Measurements from ENCODE around the gene RPS17. TPM values are rescaled to one million over a fixed set of nuclear protein-coding genes. Genes with fewer than 3 reads are reported as not detected.
"Not testable (repeated sequence)": the region's sequence is repeated elsewhere in the genome, so short reads cannot be mapped to it uniquely, and the experiment has no call there.

The RPS17 gene
- total and polyA plus RNA-seq, 12 donors: 1,210 to 3,062 (median 1,598) TPM

GRCh38 chr15:82530606-82531379, 9.5 kb downstream of the RPS17 start:
- WGBS, 4 donors: 12 to 23% (median 21%) methylated on average over 6 to 10 of the region's 10 CpGs
- H3K4me1 ChIP-seq (replicated peaks in 1 of 2): no peaks in the 10 kb centered on the region
- DNase-seq: peak; percentile 63 to 88 (median 70)
- peaks cover 0 to 7% of the 10 kb centered on the region in 2 donors for H3K36me3 ChIP-seq (replicated peaks in 1 of 2)
- no peak overlapping the region for H3K4me3 ChIP-seq
- H3K27me3 ChIP-seq: no peaks in the 10 kb centered on the region
- H3K27ac ChIP-seq: peak overlapping the region in 1 of 5 donors; percentile 33
- intact Hi-C loops (cut with DNase I): loop anchor here in 1 of 2 donors (10.0 kb wide), 1 partner anchor 474 kb away; no protein-coding TSS in a partner anchor
- H3K9me3 ChIP-seq (replicated peaks in 1 of 3): no peaks in the 10 kb centered on the region
- TF ChIP-seq, protein P1, sequence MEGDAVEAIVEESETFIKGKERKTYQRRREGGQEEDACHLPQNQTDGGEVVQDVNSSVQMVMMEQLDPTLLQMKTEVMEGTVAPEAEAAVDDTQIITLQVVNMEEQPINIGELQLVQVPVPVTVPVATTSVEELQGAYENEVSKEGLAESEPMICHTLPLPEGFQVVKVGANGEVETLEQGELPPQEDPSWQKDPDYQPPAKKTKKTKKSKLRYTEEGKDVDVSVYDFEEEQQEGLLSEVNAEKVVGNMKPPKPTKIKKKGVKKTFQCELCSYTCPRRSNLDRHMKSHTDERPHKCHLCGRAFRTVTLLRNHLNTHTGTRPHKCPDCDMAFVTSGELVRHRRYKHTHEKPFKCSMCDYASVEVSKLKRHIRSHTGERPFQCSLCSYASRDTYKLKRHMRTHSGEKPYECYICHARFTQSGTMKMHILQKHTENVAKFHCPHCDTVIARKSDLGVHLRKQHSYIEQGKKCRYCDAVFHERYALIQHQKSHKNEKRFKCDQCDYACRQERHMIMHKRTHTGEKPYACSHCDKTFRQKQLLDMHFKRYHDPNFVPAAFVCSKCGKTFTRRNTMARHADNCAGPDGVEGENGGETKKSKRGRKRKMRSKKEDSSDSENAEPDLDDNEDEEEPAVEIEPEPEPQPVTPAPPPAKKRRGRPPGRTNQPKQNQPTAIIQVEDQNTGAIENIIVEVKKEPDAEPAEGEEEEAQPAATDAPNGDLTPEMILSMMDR (IDR thresholded peaks at IDR 0.05): peak; percentile 74 to 89 (median 78)
- TF ChIP-seq POLR2A (IDR thresholded peaks at IDR 0.05): no peak

GRCh38 chr15:82530006-82530405, 10.3 kb downstream of the RPS17 start:
- Histone ChIP-seq H3K9me3 (replicated peaks in 1 of 3) (no peaks in the 10 kb centered on the region), H3K36me3 (replicated peaks in 1 of 2) (peaks cover 0 to 3% of the 10 kb centered on the region in 2 donors), H3K27me3 (no peaks in the 10 kb centered on the region), H3K27ac (no peak overlapping the region), H3K4me3 (no peak overlapping the region), H3K4me1 (replicated peaks in 1 of 2) (no peaks in the 10 kb centered on the region)
- TF ChIP-seq, protein P1 (IDR thresholded peaks at IDR 0.05): no peak
- no peak for TF ChIP-seq POLR2A (IDR thresholded peaks at IDR 0.05)
- WGBS, 4 donors: 75 to 89% (median 85%) methylated on average over 2 to 3 of the region's 3 CpGs
- DNase-seq: no peak
- intact Hi-C loops (cut with DNase I): loop anchor here in 1 of 2 donors (10.0 kb wide), 1 partner anchor 475 kb away; no protein-coding TSS in a partner anchor

DNA sequence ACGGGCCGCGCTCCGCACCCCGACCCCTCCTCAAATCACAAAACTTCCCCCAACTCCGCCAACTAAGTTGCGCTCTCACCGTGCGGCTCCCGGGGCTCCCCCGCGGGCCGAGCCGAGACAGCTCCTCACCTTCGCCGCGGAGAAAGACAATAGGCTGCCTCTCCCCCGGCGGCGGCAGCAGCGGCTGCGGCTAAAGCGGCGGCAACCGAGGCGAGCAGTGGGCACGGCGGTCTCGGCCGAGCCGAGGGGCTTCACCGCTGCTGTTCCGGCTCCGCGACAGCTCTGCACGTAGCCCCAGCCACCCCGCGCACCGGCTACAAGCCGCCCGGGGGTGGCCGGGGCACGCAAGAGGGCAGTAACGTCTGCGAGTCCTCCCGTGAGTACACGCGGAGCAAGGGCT, 26.7 kb downstream of the RPS17 start:
- H3K4me3 ChIP-seq; H3K4me1 ChIP-seq (replicated peaks in 1 of 2); H3K27ac ChIP-seq; intact Hi-C loops (cut with DNase I); DNase-seq; H3K36me3 ChIP-seq (replicated peaks in 1 of 2); H3K27me3 ChIP-seq; H3K9me3 ChIP-seq (replicated peaks in 1 of 3): not testable (repeated sequence)
- WGBS, 4 donors: no CpG with 5 or more reads among the region's 48 CpGs

DNA sequence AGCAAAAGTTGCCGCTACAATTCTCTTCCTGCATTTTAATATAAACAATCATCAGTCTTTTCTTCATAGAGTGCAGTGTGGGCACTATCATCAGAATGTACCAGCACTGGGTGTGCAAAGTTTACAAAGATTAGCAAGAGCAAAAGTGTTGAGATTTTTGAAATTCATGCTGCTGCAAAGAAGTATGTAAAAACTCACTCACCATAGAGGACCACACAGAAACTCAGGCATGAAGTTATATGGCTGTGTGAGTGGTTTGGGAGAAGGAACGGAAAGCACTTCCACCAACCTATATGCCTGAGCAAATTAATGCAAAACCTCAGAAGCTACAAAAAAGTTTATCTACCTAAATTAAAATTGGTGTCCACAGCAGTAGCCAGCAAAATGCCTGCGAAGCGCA, 32.6 kb downstream of the RPS17 start:
- H3K27ac ChIP-seq; H3K4me3 ChIP-seq; H3K9me3 ChIP-seq (replicated peaks in 1 of 3); DNase-seq; H3K4me1 ChIP-seq (replicated peaks in 1 of 2); H3K36me3 ChIP-seq (replicated peaks in 1 of 2); intact Hi-C loops (cut with DNase I); H3K27me3 ChIP-seq: not testable (repeated sequence)
- 92 to 95% (median 93%) methylated on average over 2 to 3 of the region's 4 CpGs for WGBS, 4 donors

DNA sequence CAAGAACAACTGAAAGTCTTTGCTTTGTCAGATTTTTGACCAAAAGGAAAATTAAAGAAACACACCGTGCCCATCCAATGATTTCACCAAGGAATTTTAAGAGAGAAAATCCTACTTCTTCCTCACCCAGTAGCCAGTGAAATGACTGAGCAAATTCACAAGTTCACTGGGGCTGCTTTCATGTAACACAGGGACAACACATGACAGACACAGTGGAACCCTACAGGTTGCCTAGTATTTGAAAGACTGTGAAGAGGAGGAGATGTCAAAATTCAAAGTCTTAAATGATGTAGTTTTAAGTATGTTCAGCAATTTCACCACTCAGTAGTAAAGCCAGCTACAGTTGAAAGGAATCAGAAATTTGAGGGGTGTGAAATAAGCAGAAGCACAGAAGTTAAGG, 33.2 kb downstream of the RPS17 start:
- WGBS, 4 donors: 74 to 89% (median 85%) methylated on average over 1 of the region's 1 CpG
- H3K27ac ChIP-seq; H3K4me3 ChIP-seq; intact Hi-C loops (cut with DNase I); H3K4me1 ChIP-seq (replicated peaks in 1 of 2); H3K27me3 ChIP-seq; H3K36me3 ChIP-seq (replicated peaks in 1 of 2); H3K9me3 ChIP-seq (replicated peaks in 1 of 3); DNase-seq: not testable (repeated sequence)

DNA sequence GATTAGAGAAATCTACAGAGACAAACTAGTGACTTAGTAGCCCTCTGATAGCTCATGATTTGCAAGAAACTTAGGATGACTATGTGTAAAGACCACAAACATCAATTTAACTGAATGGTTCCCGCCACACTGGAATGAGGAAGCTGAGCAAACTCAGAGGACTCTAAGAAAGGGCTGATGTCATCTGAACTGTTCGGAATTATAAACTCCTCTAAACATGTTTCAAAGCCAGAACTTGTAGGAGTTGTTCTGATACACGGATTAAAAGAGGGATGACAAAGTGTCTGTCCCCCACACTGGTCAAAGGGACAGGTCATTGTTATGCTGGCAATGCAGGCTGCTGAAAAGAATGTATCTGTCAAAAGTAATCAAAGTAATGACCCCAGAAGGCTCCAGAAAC, 34.4 kb downstream of the RPS17 start:
- H3K36me3 ChIP-seq (replicated peaks in 1 of 2); H3K4me1 ChIP-seq (replicated peaks in 1 of 2); H3K27me3 ChIP-seq; H3K9me3 ChIP-seq (replicated peaks in 1 of 3); H3K4me3 ChIP-seq; DNase-seq; H3K27ac ChIP-seq; intact Hi-C loops (cut with DNase I): not testable (repeated sequence)
- WGBS, 4 donors: no CpG with 5 or more reads among the region's 3 CpGs

- WGBS, 4 donors: 63 to 92% (median 80%) methylated on average over 1 of the region's 3 CpGs
- H3K27me3 ChIP-seq; H3K27ac ChIP-seq; DNase-seq; H3K9me3 ChIP-seq (replicated peaks in 1 of 3); H3K36me3 ChIP-seq (replicated peaks in 1 of 2); H3K4me1 ChIP-seq (replicated peaks in 1 of 2); intact Hi-C loops (cut with DNase I); H3K4me3 ChIP-seq: not testable (repeated sequence)
Observed at GRCh38 chr15:82504074-82504473, 36.2 kb downstream of the RPS17 start.

DNA sequence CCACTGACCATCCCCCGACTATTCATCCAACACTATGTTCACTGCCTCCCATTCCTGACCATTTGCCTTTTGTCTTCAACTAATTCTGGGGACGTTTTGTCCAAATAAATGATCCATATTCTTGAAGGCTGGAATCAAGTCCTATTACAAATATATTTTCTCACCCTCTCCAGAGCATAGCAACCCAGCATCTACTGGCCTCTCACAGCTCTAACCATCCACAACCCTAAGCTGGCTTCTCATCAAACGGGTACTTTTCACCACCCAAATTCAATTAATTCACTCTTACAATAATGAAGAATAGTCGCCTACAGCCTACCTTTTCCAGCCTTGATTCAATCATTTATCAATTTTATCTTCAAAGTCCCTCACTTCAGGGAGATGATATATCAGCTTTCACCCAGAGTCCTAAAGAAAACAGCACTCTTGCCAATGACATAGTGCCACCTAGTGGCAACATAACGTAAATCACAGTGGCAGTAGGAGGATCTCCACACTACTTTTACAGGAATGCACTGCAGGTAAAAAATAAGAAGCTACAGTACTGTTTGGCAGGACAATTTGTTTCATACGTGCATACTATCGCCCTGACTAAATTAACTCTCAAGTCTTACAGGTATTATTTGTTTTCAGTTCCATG, 37.4 kb downstream of the RPS17 start:
- DNase-seq: peak in 1 of 7 donors; percentile 9
- H3K4me1 ChIP-seq (replicated peaks in 1 of 2); intact Hi-C loops (cut with DNase I); H3K36me3 ChIP-seq (replicated peaks in 1 of 2); H3K27ac ChIP-seq; H3K4me3 ChIP-seq; H3K9me3 ChIP-seq (replicated peaks in 1 of 3); H3K27me3 ChIP-seq: not testable (repeated sequence)
- 30 to 47% (median 33%) methylated on average over 2 to 3 of the region's 7 CpGs for WGBS, 4 donors

DNA sequence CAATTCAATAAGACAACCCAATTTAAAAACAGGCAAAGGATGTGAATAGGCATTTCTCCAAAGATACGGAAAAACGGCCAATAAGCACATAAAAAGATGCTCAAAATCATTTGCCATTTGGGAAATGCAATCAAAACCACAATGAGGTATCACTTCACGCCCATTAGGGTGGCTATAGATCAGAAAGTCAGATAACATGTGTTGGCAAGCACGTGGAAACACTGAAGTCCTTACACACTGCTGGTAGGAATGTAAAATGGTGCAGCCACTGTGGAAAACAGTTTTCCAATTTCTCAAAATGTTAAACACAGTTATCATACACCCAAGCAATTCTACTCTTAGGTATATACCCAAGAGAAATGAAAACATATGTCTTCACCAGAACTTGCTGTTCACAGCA, 39.5 kb downstream of the RPS17 start:
- intact Hi-C loops (cut with DNase I); H3K9me3 ChIP-seq (replicated peaks in 1 of 3); H3K4me3 ChIP-seq; H3K27ac ChIP-seq; H3K36me3 ChIP-seq (replicated peaks in 1 of 2); H3K27me3 ChIP-seq; H3K4me1 ChIP-seq (replicated peaks in 1 of 2); DNase-seq: not testable (repeated sequence)
- 63 to 71% (median 68%) methylated on average over 4 of the region's 4 CpGs for WGBS, 4 donors

All from adrenal gland (tissue), 12 donors.